H1 (cell line): ENCODE results near the gene TMTC4. TPM values are rescaled to one million over a fixed set of nuclear protein-coding genes. Genes with fewer than 3 reads are reported as not detected.

ENCODE experiments used
- ASH2L ChIP-seq: fragments of 200-600, 300-600 bp; sonication (generic); IDR thresholded peaks from one replicate; pipeline ENCODE4 v1.7.1; 2017; ENCODE audit warnings: low read length
- BCL11A ChIP-seq, 2 experiments: IDR thresholded peaks; one replicate each; pipeline ENCODE4 v1.6.1; 2011; ENCODE audit warnings: low read depth in 2 of 2, low read length in 2 of 2, mild to moderate bottlenecking in 2 of 2
- CHD1 ChIP-seq: IDR thresholded peaks from 2 replicates; pipeline ENCODE4 v1.6.1; 2012; ENCODE audit warnings: low read depth, low read length, improper control_type of control experiment
- CREB1 ChIP-seq: IDR thresholded peaks from 2 replicates; pipeline ENCODE4 v1.6.1; 2012; ENCODE audit warnings: inconsistent platforms
- CTBP2 ChIP-seq: IDR thresholded peaks from 2 replicates; pipeline ENCODE4 v1.7.0; 2011; ENCODE audit warnings: borderline replicate concordance, mild to moderate bottlenecking, moderate library complexity, mixed read lengths, low read length; ENCODE audit not compliant: insufficient read depth, insufficient read length
- CTCF ChIP-seq, 3 experiments: IDR thresholded peaks; 1 replicate in 2 of 3; 2 replicates in 1 of 3; pipeline versions ENCODE4 v1.5.1 to v1.6.1; 2011; ENCODE audit warnings: low read length in 3 of 3, mild to moderate bottlenecking in 3 of 3, inconsistent platforms in 2 of 3, low read depth in 1 of 3, moderate library complexity in 1 of 3; ENCODE audit not compliant: insufficient read depth in 1 of 3; ENCODE audit errors: control extremely low read depth in 1 of 3
- GABPA ChIP-seq: IDR thresholded peaks from 2 replicates; pipeline ENCODE4 v1.6.1; 2011; ENCODE audit warnings: mild to moderate bottlenecking, low read length, moderate library complexity, borderline replicate concordance; ENCODE audit not compliant: insufficient read depth
- KDM4A ChIP-seq: IDR thresholded peaks from one replicate; pipeline ENCODE4 v1.7.1; 2012; ENCODE audit warnings: low read depth, mild to moderate bottlenecking, moderate library complexity, low read length, inconsistent platforms; ENCODE audit not compliant: severe bottlenecking
- NANOG ChIP-seq: IDR thresholded peaks from 2 replicates; pipeline ENCODE4 v1.6.1; 2011; ENCODE audit warnings: low read length, low read depth, mild to moderate bottlenecking, inconsistent platforms; ENCODE audit not compliant: insufficient read depth, poor library complexity, severe bottlenecking
- PHF8 ChIP-seq: fragments of 200-600 bp; sonication (generic); conservative IDR thresholded peaks from 2 replicates; pipeline ENCODE4 v1.7.1; 2012; ENCODE audit warnings: low read depth, mild to moderate bottlenecking, inconsistent platforms, low read length, moderate library complexity
- POLR2AphosphoS5 ChIP-seq: IDR thresholded peaks from 2 replicates; pipeline ENCODE4 v1.6.1; 2011; ENCODE audit warnings: low read depth, low read length
- POU5F1 ChIP-seq: IDR thresholded peaks from 2 replicates; pipeline ENCODE4 v1.6.1; 2011; ENCODE audit warnings: low read depth, mild to moderate bottlenecking, low read length, moderate library complexity
- RAD21 ChIP-seq, 2 experiments: IDR thresholded peaks in 1 of 2; conservative IDR thresholded peaks in 1 of 2; 2 replicates each; pipeline ENCODE4 v1.6.1; 2011; ENCODE audit warnings: low read depth in 2 of 2, low read length in 2 of 2, improper control_type of control experiment in 1 of 2, inconsistent platforms in 1 of 2, mild to moderate bottlenecking in 1 of 2, moderate library complexity in 1 of 2
- RFX5 ChIP-seq: IDR thresholded peaks from 2 replicates; pipeline ENCODE4 v1.6.1; 2011; ENCODE audit warnings: low read depth, low read length, improper control_type of control experiment, borderline replicate concordance
- SIRT6 ChIP-seq: IDR thresholded peaks from one replicate; pipeline ENCODE4 v1.7.1; 2012; ENCODE audit warnings: low read length, inconsistent platforms
- SIX5 ChIP-seq: IDR thresholded peaks from 2 replicates; pipeline ENCODE4 v1.6.1; 2011; ENCODE audit warnings: mild to moderate bottlenecking, low read depth, low read length
- SP1 ChIP-seq: IDR thresholded peaks from 2 replicates; pipeline ENCODE4 v1.6.1; 2011; ENCODE audit warnings: low read depth, low read length
- TAF1 ChIP-seq: IDR thresholded peaks from 2 replicates; pipeline ENCODE4 v1.6.1; 2011; ENCODE audit warnings: mild to moderate bottlenecking, low read depth, low read length
- ZNF274 ChIP-seq: IDR thresholded peaks from 2 replicates; pipeline ENCODE4 v1.7.0; 2012; ENCODE audit warnings: low read length, borderline replicate concordance; ENCODE audit errors: extremely low read depth
- polyA plus RNA-seq, 7 experiments: library from polyadenylated mRNA; depleted of rRNA in 3 of 7; stranded (reverse) in 5 of 7; unstranded in 2 of 7; fragments of >200 nt in 5 of 7; fragments of 200-250 nt in 2 of 7; gene quantifications; 1 replicate in 5 of 7; 2 replicates in 1 of 7; 4 replicates in 1 of 7; pipeline versions ENCODE4 v1.2.1 to v1.2.3, GENCODE V29; 2011 to 2013; ENCODE audit warnings: missing spikeins in 2 of 7, mixed read lengths in 2 of 7
- total RNA-seq: library from RNA; stranded (reverse); fragmentation: NEBNext Ultra II Directional; extraction: Animal tissue kit (Norgen Biotek cat#: 25700); gene quantifications from 2 replicates; pipeline ENCODE4 v1.2.1, GENCODE V29; 2021
- TF ChIP-seq, protein P1 (sequence below): IDR thresholded peaks from 2 replicates; pipeline ENCODE4 v1.6.1; 2012; ENCODE audit warnings: low read length, inconsistent platforms

The TMTC4 gene
- total and polyA plus RNA-seq, 2 of the 8 experiments (the other 6 are each of a cell fraction or from before 2014, with no cell fraction given), result 26.3 to 42.6 TPM

- TF ChIP-seq TAF1 (0 out of 2 replicates have a peak, but pooled peaks have one; percentile 15), CREB1 (no peak), ZNF274 (no peak), CTCF (IDR thresholded peaks at IDR 0.05; ENCODE audit: control extremely low read depth in 1 of 3, insufficient read depth in 1 of 3, low read depth in 1 of 3, low read length in 3 of 3) (no peak), POLR2AphosphoS5 (no peak), BCL11A (IDR thresholded peaks at IDR 0.05; ENCODE audit: low read depth in 2 of 2, low read length in 2 of 2) (no peak), NANOG (no peak), SIRT6 (no peak), GABPA (no peak), RAD21 (IDR thresholded peaks at IDR 0.05 in 1 of 2, conservative IDR thresholded peaks at IDR 0.05 in 1 of 2; ENCODE audit: low read depth in 2 of 2, low read length in 2 of 2) (no peak), KDM4A (peak; percentile 81), PHF8 (no peak), POU5F1 (no peak), CTBP2 (no peak), CHD1 (no peak), RFX5 (no peak), SP1 (no peak), SIX5 (no peak), ASH2L (peak; percentile 28)
- TF ChIP-seq, protein P1, sequence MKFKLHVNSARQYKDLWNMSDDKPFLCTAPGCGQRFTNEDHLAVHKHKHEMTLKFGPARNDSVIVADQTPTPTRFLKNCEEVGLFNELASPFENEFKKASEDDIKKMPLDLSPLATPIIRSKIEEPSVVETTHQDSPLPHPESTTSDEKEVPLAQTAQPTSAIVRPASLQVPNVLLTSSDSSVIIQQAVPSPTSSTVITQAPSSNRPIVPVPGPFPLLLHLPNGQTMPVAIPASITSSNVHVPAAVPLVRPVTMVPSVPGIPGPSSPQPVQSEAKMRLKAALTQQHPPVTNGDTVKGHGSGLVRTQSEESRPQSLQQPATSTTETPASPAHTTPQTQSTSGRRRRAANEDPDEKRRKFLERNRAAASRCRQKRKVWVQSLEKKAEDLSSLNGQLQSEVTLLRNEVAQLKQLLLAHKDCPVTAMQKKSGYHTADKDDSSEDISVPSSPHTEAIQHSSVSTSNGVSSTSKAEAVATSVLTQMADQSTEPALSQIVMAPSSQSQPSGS, result no peak
These were observed 653 bp downstream of the TMTC4 start (continued) for GRCh38 chr13:100673713-100674571.
